T47D (cell line): ENCODE data around the gene PKIG.

Source experiments
- DNase-seq, 2 experiments: peaks; one replicate each; pipeline versions ENCODE4 v3.0.0 to v3.0.0-alpha.2; 2011 to 2012; ENCODE audit warnings: low read depth in 1 of 2, low spot score in 1 of 2
- JUND ChIP-seq: IDR thresholded peaks from 2 replicates; pipeline ENCODE4 v1.6.1; 2012; ENCODE audit warnings: low read depth
- in situ Hi-C: cut with HindIII; loops from 2 replicates; pipeline ENCODE4 v1.10.0; 2016; ENCODE audit warnings: low sequenced_read_pairs, low pct_unique_long_range_greater_than_20kb

Gene PKIG

GRCh38 chr20:44620030-44620429 is 37.7 kb downstream of the PKIG start:
- in situ Hi-C loops: no loop called here
- DNase-seq: no peak
- TF ChIP-seq JUND: no peak

GRCh38 chr20:44621325-44621724 is 38.9 kb downstream of the PKIG start:
- in situ Hi-C loops: no loop called here
- no peak for TF ChIP-seq JUND
- DNase-seq: no peak

- in situ Hi-C loops: no loop called here
- DNase-seq: no peak
- no peak for TF ChIP-seq JUND
Observed at GRCh38 chr20:44621939-44622338, 39.6 kb downstream of the PKIG start.

GRCh38 chr20:44622501-44623270 is 40.3 kb downstream of the PKIG start:
- in situ Hi-C loops: no loop called here
- no peak for TF ChIP-seq JUND
- no peak for DNase-seq

GRCh38 chr20:44624152-44624551 is 41.8 kb downstream of the PKIG start:
- in situ Hi-C loops: no loop called here
- TF ChIP-seq JUND: no peak
- no peak for DNase-seq

GRCh38 chr20:44624743-44625271 is 42.4 kb downstream of the PKIG start:
- in situ Hi-C loops: no loop called here
- no peak for DNase-seq
- no peak for TF ChIP-seq JUND

- DNase-seq: no peak
- no peak for TF ChIP-seq JUND
- in situ Hi-C loops: no loop called here
Observed at GRCh38 chr20:44625361-44625760, 43.0 kb downstream of the PKIG start.

- in situ Hi-C loops: no loop called here
- no peak for TF ChIP-seq JUND
- no peak for DNase-seq
Observed at GRCh38 chr20:44626278-44626677, 43.9 kb downstream of the PKIG start.

- in situ Hi-C loops: no loop called here
- TF ChIP-seq JUND: no peak
- DNase-seq: no peak
Observed at GRCh38 chr20:44627364-44628010, 45.1 kb downstream of the PKIG start.

- no peak for DNase-seq
- in situ Hi-C loops: no loop called here
- TF ChIP-seq JUND: no peak
Observed at GRCh38 chr20:44629017-44629385, 46.6 kb downstream of the PKIG start.

- no peak for DNase-seq
- TF ChIP-seq JUND: no peak
- in situ Hi-C loops: no loop called here
Observed at GRCh38 chr20:44629542-44629941, 47.2 kb downstream of the PKIG start.

GRCh38 chr20:44630297-44630696 is 47.9 kb downstream of the PKIG start:
- in situ Hi-C loops: no loop called here
- DNase-seq: no peak
- TF ChIP-seq JUND: no peak

- no peak for DNase-seq
- TF ChIP-seq JUND: no peak
- in situ Hi-C loops: no loop called here
Observed at GRCh38 chr20:44632103-44632752, 49.8 kb downstream of the PKIG start.
